HEK293 (cell line): Measurements from ENCODE around the gene BOK.

ENCODE experiments used
- CTCF ChIA-PET: fragments of 350-600 bp; formaldehyde crosslinking; extraction: SDS; loops from one replicate; lab custom pipeline; 2021; ENCODE audit warnings: antibody characterized with exemption; lab: Yijun Ruan, JAX
- POLR2A ChIA-PET: fragments of 300-600 bp; formaldehyde crosslinking; extraction: SDS; loops from one replicate; lab custom pipeline; 2020; ENCODE audit warnings: antibody characterized with exemption, inconsistent platforms; lab: Yijun Ruan, JAX
- H3K27ac ChIP-seq: fragments of 200-500 bp; sonication (Bioruptor generic); 2 replicates; pipeline ENCODE4 v1.5.1; 2014; ENCODE audit warnings: low read depth, low read length, control low read depth, inconsistent platforms; ENCODE audit errors: extremely low read depth
- H3K36me3 ChIP-seq, 2 experiments: fragments of 200-500 bp in 1 of 2; sonication (Bioruptor generic) in 1 of 2; 1 replicate in 1 of 2; 2 replicates in 1 of 2; pipeline ENCODE4 v1.5.1; 2014 to 2017; ENCODE audit warnings: inconsistent platforms in 2 of 2, low read length in 2 of 2; ENCODE audit not compliant: control insufficient read depth in 2 of 2, insufficient read depth in 1 of 2
- H3K4me1 ChIP-seq: fragments of 200-500 bp; sonication (Bioruptor generic); 2 replicates; pipeline ENCODE4 v1.5.1; 2014; ENCODE audit warnings: mild to moderate bottlenecking, low read length, inconsistent platforms; ENCODE audit not compliant: control insufficient read depth, insufficient read depth
- H3K4me3 ChIP-seq: 2 replicates; pipeline ENCODE4 v1.5.1; 2011; ENCODE audit warnings: low read depth, mild to moderate bottlenecking, control low read depth, low read length, moderate library complexity
- H3K9me3 ChIP-seq: fragments of 200-500 bp; sonication (Bioruptor generic); 2 replicates; pipeline ENCODE4 v1.5.1; 2014; ENCODE audit warnings: low read depth, low read length, inconsistent platforms; ENCODE audit not compliant: control insufficient read depth, insufficient read depth
- INSM2 ChIP-seq: fragments of 450-650 bp; formaldehyde crosslinking; IDR thresholded peaks from 2 replicates; pipeline ENCODE4 v1.5.1; 2016; ENCODE audit warnings: missing biosample characterization, missing genetic modification characterization
- KLF9 ChIP-seq: fragments of 450-650 bp; formaldehyde crosslinking; IDR thresholded peaks from 2 replicates; pipeline ENCODE4 v1.5.1; 2016; ENCODE audit warnings: missing biosample characterization, missing genetic modification characterization, low read depth
- REST ChIP-seq: fragments of 450-650 bp; formaldehyde crosslinking; IDR thresholded peaks from 2 replicates; pipeline ENCODE4 v1.5.1; 2016; ENCODE audit warnings: missing biosample characterization, missing genetic modification characterization
- SCRT1 ChIP-seq: fragments of 450-650 bp; formaldehyde crosslinking; IDR thresholded peaks from 2 replicates; pipeline ENCODE4 v1.5.1; 2016; ENCODE audit warnings: missing biosample characterization, missing genetic modification characterization, borderline replicate concordance
- ZNF121 ChIP-seq: fragments of 450-650 bp; formaldehyde crosslinking; IDR thresholded peaks from 2 replicates; pipeline ENCODE4 v1.5.1; 2016; ENCODE audit warnings: missing biosample characterization, missing genetic modification characterization
- ZNF157 ChIP-seq: fragments of 450-650 bp; formaldehyde crosslinking; IDR thresholded peaks from 2 replicates; pipeline ENCODE4 v1.5.1; 2016; ENCODE audit warnings: missing biosample characterization, missing genetic modification characterization
- ZNF175 ChIP-seq: fragments of 450-650 bp; formaldehyde crosslinking; IDR thresholded peaks from 2 replicates; pipeline ENCODE4 v1.5.1; 2016; ENCODE audit warnings: missing biosample characterization, missing genetic modification characterization
- ZNF18 ChIP-seq: fragments of 450-650 bp; formaldehyde crosslinking; IDR thresholded peaks from 2 replicates; pipeline ENCODE4 v1.5.1; 2016; ENCODE audit warnings: missing biosample characterization, missing genetic modification characterization
- ZNF214 ChIP-seq: fragments of 450-650 bp; formaldehyde crosslinking; IDR thresholded peaks from 2 replicates; pipeline ENCODE4 v1.5.1; 2017; ENCODE audit warnings: missing biosample characterization, mild to moderate bottlenecking, missing genetic modification characterization, borderline replicate concordance
- ZNF248 ChIP-seq: fragments of 450-650 bp; formaldehyde crosslinking; IDR thresholded peaks from 2 replicates; pipeline ENCODE4 v1.5.1; 2017; ENCODE audit warnings: missing biosample characterization, missing genetic modification characterization
- ZNF324 ChIP-seq: fragments of 450-650 bp; formaldehyde crosslinking; IDR thresholded peaks from 2 replicates; pipeline ENCODE4 v1.5.1; 2016; ENCODE audit warnings: missing biosample characterization, missing genetic modification characterization
- ZNF37A ChIP-seq: fragments of 450-650 bp; IDR thresholded peaks from 2 replicates; pipeline ENCODE4 v1.5.1; 2018; ENCODE audit warnings: missing biosample characterization, missing genetic modification characterization
- ZNF488 ChIP-seq: fragments of 450-650 bp; formaldehyde crosslinking; IDR thresholded peaks from 2 replicates; pipeline ENCODE4 v1.5.1; 2016; ENCODE audit warnings: missing biosample characterization, missing genetic modification characterization
- ZNF561 ChIP-seq: fragments of 450-650 bp; IDR thresholded peaks from 2 replicates; pipeline ENCODE4 v1.5.1; 2018; ENCODE audit warnings: missing biosample characterization, missing genetic modification characterization, borderline replicate concordance
- ZNF660 ChIP-seq: fragments of 450-650 bp; IDR thresholded peaks from 2 replicates; pipeline ENCODE4 v1.5.1; 2018; ENCODE audit warnings: missing biosample characterization, mild to moderate bottlenecking, missing genetic modification characterization
- ZSCAN5A ChIP-seq: fragments of 450-650 bp; formaldehyde crosslinking; IDR thresholded peaks from 2 replicates; pipeline ENCODE4 v1.5.1; 2016; ENCODE audit warnings: missing biosample characterization, missing genetic modification characterization

The BOK gene

GRCh38 chr2:241576293-241576654, 17.7 kb downstream of the BOK start:
- H3K36me3 ChIP-seq = peaks cover 0 to 10% of the 10 kb centered on the region in 2 experiments
- ChIA-PET CTCF (interaction anchor here (0.6 kb wide), 1 partner anchor 32 kb away, joined by 4 read pairs; no protein-coding TSS in a partner anchor), POLR2A (no interaction called here)
- no peaks in the 10 kb centered on the region for H3K9me3 ChIP-seq
- H3K27ac ChIP-seq = no peak overlapping the region
- no peaks in the 10 kb centered on the region for H3K4me1 ChIP-seq
- TF ChIP-seq REST (tag by site-specific recombination) (no peak), SCRT1 (tag by site-specific recombination) (no peak), KLF9 (tag by site-specific recombination) (no peak), ZNF157 (tag by site-specific recombination) (no peak)
- H3K4me3 ChIP-seq = no peak overlapping the region

GRCh38 chr2:241577413-241578122, 19.0 kb downstream of the BOK start:
- H3K4me1 ChIP-seq = no peaks in the 10 kb centered on the region
- TF ChIP-seq ZNF488 (tag by site-specific recombination) (no peak), ZNF248 (tag by site-specific recombination) (no peak), ZNF175 (tag by site-specific recombination) (no peak), ZNF324 (tag by site-specific recombination) (no peak), ZNF214 (tag by site-specific recombination) (no peak), ZNF37A (tag by site-specific recombination) (no peak), ZNF121 (tag by site-specific recombination) (no peak), ZNF660 (tag by site-specific recombination) (no peak), ZSCAN5A (tag by site-specific recombination) (no peak), ZNF18 (tag by site-specific recombination) (no peak), ZNF561 (tag by site-specific recombination) (no peak), REST (tag by site-specific recombination) (no peak), INSM2 (tag by site-specific recombination) (no peak)
- no peak overlapping the region for H3K4me3 ChIP-seq
- peaks cover 0 to 19% of the 10 kb centered on the region in 2 experiments for H3K36me3 ChIP-seq
- H3K27ac ChIP-seq = no peak overlapping the region
- H3K9me3 ChIP-seq = no peaks in the 10 kb centered on the region
- ChIA-PET CTCF (no interaction called here), POLR2A (no interaction called here)
